ENCODE data around the gene IL37.

The IL37 gene

GRCh38 chr2:112958428-112959108 is 47.6 kb downstream of the IL37 start:
- DNase-seq (ENCODE audit: low read depth in 3 of 3, low spot score in 1 of 3): no peak

DNA sequence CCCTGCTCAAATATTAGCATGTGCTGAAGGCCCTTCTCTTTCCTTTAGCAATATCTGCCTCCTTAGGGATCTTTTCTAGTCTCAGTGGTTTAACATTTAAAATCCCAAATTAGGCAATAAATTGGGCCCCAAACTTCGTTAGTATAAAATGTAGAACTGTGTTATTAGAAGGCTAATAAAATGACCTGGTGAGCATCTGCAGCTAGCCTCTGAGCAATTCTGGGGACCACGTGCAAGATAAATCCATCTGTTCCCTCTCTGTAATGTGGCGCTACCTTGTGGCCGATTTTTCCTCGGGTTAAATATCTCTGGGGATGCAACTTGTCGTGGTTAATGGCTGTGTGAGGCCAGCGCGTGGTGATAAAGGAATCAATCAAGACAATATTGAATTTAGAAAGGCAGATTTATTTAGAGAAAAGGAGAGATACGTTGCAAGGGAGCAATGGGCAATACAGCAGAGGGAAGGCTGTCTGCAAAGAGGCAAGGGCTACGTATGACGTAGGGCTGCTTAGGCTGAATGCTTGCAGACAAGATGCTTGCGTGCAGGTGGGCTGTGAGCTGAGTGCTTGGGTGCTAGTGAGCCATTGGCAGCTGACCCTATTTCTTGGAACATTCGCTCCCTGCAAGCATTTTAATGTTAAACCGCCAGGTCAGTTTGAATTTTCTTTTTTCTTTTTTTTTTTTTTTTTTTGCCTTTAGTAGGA is 48.3 kb downstream of the IL37 start:
- no peak for DNase-seq (ENCODE audit: low read depth in 3 of 3, low spot score in 1 of 3)

DNA sequence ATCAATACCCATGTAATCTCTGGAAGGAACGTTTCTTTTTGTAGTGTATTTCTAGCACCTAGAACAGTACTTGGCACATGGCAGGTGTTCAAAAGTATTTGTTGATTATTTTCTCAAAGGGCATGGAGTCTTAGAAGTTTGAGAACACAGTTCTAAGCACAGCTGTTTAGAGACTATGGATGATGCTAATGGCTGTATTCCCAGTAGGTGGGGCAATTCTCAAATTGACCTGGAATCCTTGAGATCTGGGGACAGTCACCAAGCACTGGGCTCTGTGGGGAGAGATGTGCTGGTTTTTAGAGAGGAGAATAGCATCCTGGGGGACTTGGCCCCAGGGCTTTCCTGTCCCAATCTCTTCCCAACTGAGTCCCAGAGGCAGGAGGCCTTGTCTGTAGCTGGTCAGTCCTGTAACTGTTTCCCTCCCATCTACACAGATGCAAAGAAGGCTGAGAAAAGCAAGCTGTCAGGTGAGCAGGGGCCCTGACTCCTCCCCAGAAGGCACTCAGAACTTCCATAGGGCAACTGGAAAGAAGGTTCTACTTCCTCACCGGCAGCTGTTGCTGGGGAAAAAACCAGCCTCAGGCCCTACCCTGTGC is 49.4 kb downstream of the IL37 start:
- DNase-seq (ENCODE audit: low read depth in 3 of 3, low spot score in 1 of 3): no peak

DNA sequence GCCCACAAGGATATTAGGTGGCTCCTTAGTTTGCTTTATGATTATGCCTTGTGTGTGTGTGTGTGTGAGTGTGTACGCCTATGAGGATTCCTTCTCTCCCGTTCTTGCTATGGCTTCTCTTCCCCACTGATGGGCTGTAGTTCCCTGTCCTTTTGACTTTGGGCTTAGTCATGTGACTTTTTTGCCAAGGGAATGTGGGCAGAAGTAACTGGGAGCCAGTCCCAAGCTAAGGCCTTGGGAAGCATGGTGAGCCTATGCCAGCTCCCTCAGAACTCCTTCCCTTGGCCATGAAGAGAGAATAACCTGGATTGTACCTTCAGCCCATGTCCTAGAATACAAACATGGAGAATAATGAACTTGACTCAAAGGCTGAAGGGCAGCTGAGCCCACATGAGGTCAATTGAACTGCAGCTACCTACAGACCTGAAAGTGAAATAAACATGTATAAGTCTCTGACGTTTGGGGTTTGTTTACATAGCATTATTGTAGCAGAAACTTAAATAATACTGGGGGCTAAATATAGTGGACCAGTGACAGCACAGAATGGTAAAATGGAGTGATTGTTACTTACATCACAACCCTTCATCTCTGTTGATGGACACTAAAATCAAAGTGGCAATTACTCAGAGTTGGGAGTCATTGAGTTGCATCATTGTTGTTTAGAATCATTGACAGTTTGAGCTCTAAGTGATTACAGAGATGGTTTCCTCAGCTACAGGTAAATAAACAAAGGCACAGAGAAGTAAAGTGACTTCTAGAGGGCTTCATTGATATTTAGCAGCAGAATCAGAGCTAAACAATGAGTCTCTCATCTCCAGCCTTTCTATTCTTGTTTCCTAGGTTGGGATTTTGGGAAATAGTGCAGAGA is 51.6 kb downstream of the IL37 start:
- no peak for DNase-seq (ENCODE audit: low read depth in 3 of 3, low spot score in 1 of 3)

DNA sequence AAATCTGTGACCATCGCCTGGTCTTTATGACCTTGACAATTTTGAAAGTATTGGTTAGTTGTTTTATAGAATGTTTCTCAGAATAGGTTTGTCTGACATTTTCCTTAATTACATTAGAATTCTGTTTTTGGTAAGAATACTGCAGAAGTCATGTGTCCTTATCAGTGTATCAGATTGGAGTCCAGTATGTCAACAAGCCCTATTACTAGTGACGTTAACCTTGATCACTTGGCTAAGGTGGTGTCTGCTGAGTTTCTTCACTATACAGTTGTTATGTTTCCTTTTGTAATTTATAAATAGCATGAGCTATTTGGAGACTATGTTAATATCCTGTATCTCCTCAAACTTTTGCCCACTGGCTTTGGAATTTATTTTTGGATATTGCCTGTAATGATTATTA is 56.1 kb downstream of the IL37 start:
- no peak for DNase-seq (ENCODE audit: low read depth in 3 of 3, low spot score in 1 of 3)

Data from stimulated activated CD4-positive, alpha-beta T cell treated with anti-CD3 and anti-CD28 coated beads, TNF-alpha, amount 100 ng/mL, for 1 hour (primary cell).